ENCODE data around the gene LRTM2.

The LRTM2 gene

DNA sequence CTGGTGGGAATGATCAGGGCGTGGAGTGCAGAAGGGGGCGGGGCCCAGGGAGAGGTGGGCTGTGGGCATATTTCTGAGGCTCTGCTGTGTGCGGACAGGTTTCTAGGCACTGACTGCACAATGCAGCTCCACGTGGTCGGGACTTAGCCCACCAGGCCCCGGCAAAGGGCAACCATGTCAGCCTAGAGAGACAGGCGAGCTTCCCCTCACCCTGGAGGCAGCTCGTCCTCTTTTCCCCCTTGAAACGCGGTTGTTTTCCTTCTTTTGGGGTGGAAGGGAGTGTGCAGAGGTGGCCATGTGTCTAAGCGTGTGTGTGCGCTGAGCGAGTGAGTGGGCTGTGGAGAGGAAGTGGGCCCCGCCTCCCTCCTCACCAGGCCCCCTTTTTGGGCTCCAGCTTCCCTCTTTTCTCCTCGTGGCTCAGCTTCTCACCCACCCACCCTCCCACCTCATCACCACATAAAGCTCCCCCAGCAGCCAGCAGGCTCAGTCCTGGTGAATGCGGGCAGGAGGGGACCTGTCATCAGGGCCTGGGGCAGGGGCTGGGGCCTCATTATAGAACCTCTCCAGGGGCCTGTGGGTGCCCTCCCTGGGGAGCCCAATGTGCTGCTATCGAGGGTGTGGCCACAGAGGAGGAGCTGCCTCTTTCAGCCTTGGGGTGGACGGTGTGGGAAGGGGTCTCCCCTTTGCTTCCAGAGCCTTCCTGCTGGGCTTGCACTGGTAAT is 22.0 kb downstream of the LRTM2 start:
- no peak for DNase-seq (ENCODE audit: low read depth, low spot score)

- DNase-seq (ENCODE audit: low read depth, low spot score), result no peak
Measured at GRCh38 chr12:1842905-1843640, 22.7 kb downstream of the LRTM2 start.

- no peak for DNase-seq (ENCODE audit: low read depth, low spot score)
Measured at GRCh38 chr12:1843641-1844005, 23.3 kb downstream of the LRTM2 start.

GRCh38 chr12:1844223-1844622 is 23.9 kb downstream of the LRTM2 start:
- no peak for DNase-seq (ENCODE audit: low read depth, low spot score)

DNA sequence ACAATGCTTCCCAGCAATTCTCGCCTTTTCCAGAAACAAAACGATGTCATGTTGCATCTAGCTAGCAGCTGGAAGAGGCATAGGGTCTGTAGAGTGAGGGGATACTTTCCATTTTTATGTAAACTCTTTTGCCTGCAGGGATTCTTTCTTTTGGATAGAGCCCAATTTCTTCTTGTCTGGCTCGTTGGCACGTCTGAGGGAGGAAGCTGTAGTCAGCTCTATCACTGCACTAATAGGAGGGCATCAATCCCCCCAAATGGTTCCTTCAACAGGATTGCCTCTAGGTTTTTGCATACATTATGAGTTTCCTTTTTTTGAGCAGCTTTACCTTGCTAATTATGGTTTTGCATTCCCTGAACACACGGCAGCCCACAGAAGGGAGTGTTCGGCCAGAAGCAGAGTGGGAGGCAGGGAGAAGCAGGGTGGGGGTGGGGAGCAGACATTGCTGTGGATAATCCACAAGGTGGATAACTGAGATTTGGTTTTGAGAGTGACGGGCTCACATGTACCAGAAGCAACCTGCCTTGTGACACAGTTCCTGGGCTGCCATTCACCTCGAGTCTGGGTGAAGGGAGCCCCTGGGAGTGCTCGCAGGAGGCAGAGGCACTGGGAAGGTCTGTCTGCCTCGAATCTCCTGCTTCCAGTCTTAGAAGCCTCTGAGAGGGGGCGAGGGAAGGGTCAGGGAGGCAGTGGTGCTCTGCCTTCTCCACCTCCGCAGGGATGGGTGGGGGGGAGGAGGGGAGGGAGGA is 24.5 kb downstream of the LRTM2 start:
- no peak for DNase-seq (ENCODE audit: low read depth, low spot score)

DNA sequence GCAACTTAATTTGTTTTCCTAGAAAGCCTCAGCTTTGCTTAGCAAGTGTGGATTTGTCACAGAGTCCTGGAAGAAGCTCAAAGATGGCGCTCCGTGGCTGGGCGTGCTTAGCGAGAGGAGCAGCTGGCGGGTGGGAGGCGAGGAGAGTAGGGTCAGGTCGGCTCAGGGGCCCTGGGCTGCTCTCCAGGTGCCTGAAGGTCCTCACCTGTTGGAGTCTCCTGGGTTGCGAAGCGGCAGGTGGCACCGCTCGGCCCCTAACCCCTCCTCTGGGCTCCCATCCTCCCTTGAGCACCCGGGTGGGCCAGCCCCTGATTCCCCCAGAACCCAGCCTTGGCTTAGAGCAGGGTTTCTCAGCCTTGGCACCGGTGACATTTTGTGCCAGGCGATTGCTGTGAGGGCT is 25.1 kb downstream of the LRTM2 start:
- no peak for DNase-seq (ENCODE audit: low read depth, low spot score)

GRCh38 chr12:1845886-1846285 is 25.5 kb downstream of the LRTM2 start:
- no peak for DNase-seq (ENCODE audit: low read depth, low spot score)

DNA sequence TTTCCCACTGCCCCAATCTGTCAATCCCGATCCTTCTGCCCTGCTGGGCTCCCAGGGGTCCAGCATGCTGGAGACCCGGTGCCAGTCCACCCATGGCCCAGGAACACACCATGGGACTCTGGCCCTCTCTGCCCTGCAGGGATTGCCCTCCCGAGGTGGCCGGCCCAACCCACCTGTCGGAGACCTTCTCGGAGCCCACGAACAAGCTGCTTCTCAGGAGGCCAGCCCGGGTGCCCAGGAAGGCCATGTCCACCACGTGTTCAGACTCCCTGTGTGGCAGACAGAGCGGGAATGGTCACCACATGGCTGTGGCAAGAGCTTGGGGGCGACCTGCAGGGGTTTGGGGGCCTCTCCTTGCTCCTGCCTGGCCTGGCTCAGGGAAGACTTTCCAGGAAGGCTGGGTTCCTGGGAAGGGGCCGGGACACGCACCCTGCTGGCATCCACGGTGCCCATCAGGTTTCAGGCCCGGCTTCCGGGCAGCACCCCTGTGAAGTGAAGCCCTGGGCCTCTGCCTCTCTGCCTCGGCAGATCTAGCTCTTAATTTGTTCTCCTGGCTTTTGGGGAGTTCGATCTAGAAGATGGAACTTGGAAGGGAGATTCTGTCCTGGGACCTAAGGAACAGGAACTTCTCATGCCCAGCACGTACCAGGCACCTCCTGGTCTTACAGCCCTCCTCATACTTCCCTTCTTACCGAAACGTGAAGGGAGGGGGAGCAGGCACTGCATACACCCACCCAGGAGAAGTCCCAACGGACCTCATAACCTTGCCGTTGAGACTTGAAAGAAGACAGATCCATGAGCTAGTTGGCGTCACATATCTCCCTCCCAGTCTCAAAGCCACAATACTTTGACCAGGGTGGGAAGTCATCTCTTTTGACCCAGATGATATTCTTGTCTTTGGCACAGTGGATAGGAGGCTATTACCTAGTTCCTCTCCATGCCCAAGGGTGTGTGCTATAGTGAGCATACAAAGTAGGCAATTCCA is 26.3 kb downstream of the LRTM2 start:
- no peak for DNase-seq (ENCODE audit: low read depth, low spot score)

DNA sequence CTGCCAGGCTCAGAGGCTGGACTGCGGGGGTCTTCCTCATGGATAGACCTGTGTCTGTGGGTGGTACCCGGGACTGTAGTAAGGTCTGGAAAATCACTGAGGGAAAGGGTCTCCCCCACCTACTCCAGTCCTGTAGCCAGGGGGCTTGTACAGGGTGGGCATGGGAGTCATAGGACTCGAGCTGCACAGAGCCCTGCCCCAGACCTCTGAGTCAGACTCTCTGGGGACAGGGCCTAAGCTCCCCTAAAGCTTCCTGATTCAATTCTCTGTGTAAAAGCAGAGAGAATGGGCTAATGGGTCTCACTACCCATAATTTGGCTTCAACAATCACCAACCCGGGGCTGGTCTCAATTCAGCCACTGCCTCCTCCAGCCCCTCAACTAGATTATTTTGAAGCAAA is 27.0 kb downstream of the LRTM2 start:
- DNase-seq (ENCODE audit: low read depth, low spot score), result no peak

- no peak for DNase-seq (ENCODE audit: low read depth, low spot score)
Measured at GRCh38 chr12:1848146-1848545, 27.8 kb downstream of the LRTM2 start.

DNA sequence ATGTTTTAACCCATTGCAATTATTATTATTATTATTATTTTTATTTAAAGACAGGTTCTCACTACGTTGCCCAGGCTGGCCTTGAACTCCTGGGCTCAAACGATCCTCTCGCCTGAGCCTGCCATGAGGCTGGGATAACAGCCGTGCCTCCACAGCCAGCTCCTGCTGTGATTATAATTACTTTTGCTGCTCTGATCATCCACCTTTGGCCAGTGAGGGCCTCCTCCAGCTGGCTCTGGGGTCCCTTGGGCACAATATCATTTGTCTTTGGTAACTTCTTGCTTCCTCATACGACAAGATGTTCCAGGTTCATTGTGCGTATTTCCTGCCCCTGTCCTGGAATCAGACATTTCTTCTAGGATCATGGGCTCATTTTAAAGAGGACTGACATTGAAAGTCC is 28.4 kb downstream of the LRTM2 start:
- no peak for DNase-seq (ENCODE audit: low read depth, low spot score)

- DNase-seq (ENCODE audit: low read depth, low spot score), result no peak
Measured at GRCh38 chr12:1851151-1851701, 30.9 kb downstream of the LRTM2 start.

DNA sequence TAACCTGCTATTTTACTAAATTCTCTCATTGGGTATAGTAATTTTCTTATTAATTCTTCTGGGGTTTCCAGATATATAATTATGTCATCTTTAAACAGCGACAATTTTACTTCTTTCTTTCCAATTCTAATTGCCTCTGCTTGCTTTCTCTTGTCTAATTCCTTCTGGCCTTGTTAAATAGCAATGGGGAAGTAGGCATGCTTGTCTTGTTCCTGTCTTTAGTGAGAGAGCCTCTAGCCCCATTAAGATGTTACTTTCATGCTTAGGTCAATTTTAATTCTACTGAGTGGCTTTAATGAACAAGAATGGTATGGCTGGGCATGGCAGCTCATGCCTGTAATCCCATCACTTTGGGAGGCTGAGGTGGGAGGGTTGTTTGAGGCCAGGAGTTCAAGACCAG is 31.7 kb downstream of the LRTM2 start:
- no peak for DNase-seq (ENCODE audit: low read depth, low spot score)

DNA sequence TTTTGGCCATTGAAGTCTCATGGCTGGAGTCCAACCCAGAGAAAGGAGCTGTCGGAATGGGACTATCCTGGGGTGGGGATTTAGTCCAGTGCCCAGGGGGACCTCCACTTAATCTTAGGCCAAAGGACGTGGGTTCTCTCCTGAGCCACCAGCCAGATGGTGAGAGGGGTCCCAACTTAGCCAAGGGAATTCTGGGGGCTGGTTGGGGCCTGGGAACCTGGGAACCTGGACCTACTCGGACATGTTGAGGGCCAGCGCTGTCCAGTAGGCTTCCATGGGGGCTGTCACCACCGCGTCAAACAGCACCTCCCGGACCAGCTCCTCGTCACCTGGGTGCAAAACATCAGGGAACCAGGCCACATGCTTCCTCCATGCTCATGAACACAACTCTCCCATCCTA is 33.4 kb downstream of the LRTM2 start:
- no peak for DNase-seq (ENCODE audit: low read depth, low spot score)

DNA sequence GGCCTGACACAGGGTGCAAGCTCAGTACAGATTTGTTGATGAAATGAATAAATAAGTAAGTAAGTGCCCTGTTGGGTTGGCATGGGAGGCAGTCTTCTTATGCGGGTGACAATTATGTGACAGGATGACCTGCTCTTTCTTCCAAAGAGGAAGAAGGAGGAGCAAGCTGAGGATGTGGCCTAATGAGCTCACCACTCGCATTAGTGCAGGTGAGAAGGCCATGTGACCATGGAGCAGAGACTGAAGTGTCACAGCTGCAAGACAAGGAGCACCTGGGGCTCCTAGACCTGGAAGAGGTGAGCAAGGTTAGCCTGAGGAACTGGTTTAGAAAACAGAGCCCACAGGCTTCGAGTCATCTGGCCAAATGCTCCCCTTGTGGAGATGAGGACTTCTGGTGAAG is 34.9 kb downstream of the LRTM2 start:
- DNase-seq (ENCODE audit: low read depth, low spot score), result no peak

DNA sequence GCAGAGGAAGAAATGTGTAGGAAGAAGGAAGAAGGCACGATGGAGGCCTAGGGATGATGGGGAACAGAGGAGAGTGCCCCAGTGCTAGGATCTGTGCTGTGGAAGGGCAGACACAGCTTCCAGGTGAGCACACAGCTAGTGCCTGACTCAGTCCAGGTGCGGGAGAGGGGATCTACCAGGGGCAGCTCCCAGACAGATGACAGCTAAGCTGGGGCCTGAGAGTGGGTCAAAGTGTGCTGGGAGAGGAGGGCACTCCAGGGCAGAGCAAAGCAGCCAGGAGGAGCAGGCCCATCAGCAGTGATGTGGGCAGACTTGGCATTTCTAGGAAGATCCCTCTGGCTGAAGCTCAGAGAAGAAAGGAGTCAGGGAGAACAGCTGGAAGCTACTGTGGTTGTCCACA is 36.7 kb downstream of the LRTM2 start:
- DNase-seq (ENCODE audit: low read depth, low spot score), result no peak

- no peak for DNase-seq (ENCODE audit: low read depth, low spot score)
Measured at GRCh38 chr12:1857821-1858220, 37.5 kb downstream of the LRTM2 start.

- no peak for DNase-seq (ENCODE audit: low read depth, low spot score)
Measured at GRCh38 chr12:1858456-1858855, 38.1 kb downstream of the LRTM2 start.

GRCh38 chr12:1859643-1860042 is 39.3 kb downstream of the LRTM2 start:
- DNase-seq (ENCODE audit: low read depth, low spot score), result no peak

DNA sequence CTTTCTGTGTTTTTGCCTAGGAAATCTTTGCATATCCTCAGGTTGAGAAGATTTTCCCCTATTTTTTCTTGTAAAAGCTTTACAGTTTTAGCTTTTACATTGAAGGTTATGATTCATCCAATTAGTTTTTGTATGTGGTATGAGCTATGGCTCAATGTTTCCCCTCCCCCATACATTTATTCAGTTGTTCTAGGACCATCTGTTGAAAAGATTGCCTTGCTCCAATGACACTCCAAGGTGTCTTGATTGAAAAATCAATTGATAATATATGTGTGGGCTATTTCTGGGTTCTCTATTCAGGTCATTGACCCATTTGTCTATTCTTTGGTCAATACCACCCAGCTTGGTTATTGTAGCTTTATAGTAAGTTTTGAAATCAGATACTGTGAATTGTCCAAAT is 42.6 kb downstream of the LRTM2 start:
- DNase-seq (ENCODE audit: low read depth, low spot score), result no peak

DNA sequence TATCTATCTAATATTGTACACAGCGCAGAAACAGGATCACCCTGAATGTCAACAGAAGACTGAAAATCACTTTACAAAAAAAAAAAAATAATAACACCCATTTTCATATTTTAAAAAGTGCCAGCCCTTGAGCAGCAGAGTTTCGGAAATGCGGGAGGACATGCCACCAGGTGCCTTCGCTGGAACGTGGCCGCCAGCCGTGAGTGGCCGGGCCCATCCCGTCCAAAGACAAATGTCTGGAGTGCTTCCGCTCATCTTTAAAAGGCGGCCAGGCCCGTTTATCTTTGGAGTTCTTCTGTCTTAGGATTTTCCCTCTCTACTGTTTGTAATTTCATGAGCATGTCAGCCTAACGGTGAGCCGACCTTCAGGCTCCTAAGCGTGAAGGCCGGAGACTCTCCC is 43.5 kb downstream of the LRTM2 start:
- no peak for DNase-seq (ENCODE audit: low read depth, low spot score)

Data from smooth muscle cell of the brain vasculature (primary cell).